GM12878 (cell line): Measurements from ENCODE around the gene ANKRD13B. TPM values are rescaled to one million over a fixed set of nuclear protein-coding genes. Genes with fewer than 3 reads are reported as not detected.
A peak's percentile ranks its signal among the peaks of the same experiment; 100 is the strongest.

Source experiments
- ATAC-seq: fragments of 200-7000 bp; cut with Tn5 transposase; 3 replicates; pipeline ENCODE4 v1.9.1; 2020; ENCODE audit warnings: mild to moderate bottlenecking, moderate library complexity
- BruUV-seq: library from RNA; stranded (reverse); fragments of 400-500 nt; replicated peaks from 2 replicates; lab custom pipeline; 2021; lab: Mats Ljungman, UMichigan
- CTCF ChIA-PET: fragments of 300-600 bp; sonication (Branson Sonifier 250); formaldehyde crosslinking; extraction: SDS; loops from one replicate; lab custom pipeline; 2021; ENCODE audit warnings: inconsistent platforms; lab: Yijun Ruan, JAX
- POLR2A ChIA-PET: fragments of 350-600 bp; formaldehyde crosslinking; extraction: SDS; loops from one replicate; lab custom pipeline; 2021; ENCODE audit warnings: inconsistent platforms; lab: Charles Lee
- RAD21 ChIA-PET: fragments of 300-600 bp; sonication (Branson Sonifier 250); formaldehyde crosslinking; loops from one replicate; lab custom pipeline; 2023; ENCODE audit warnings: antibody characterized with exemption; ENCODE audit not compliant: unreplicated experiment; lab: Charles Lee
- SMC1A ChIA-PET: fragments of 300-600 bp; sonication (Branson Sonifier 250); formaldehyde crosslinking; loops from one replicate; lab custom pipeline; 2023; ENCODE audit not compliant: unreplicated experiment, uncharacterized antibody; lab: Charles Lee
- DNase-seq: peaks from one replicate; pipeline ENCODE4 v3.0.0-alpha.2; 2011; ENCODE audit warnings: low read depth, low spot score
- FAIRE-seq: peaks from 3 replicates; lab custom pipeline; 2011; peaks lifted over from hg19 to GRCh38; lab: Jason Lieb, UNC
- H2AFZ ChIP-seq: 2 replicates; pipeline ENCODE4 v1.6.0; 2011; ENCODE audit warnings: low read depth, low read length, control low read depth; ENCODE audit not compliant: control insufficient read depth
- H3K27ac ChIP-seq: 2 replicates; pipeline ENCODE4 v1.5.1; 2011; ENCODE audit warnings: control low read depth; ENCODE audit not compliant: control insufficient read depth, insufficient read depth
- H3K27me3 ChIP-seq, 2 experiments: replicated peaks in 1 of 2; 2 replicates each; pipeline versions ENCODE4 v1.6.0 to v1.6.1; 2011; ENCODE audit warnings: low read length in 1 of 2; ENCODE audit not compliant: control insufficient read depth in 2 of 2, insufficient read depth in 2 of 2
- H3K36me3 ChIP-seq, 2 experiments: 2 replicates each; pipeline ENCODE4 v1.5.1; 2011; ENCODE audit warnings: low read length in 1 of 2; ENCODE audit not compliant: control insufficient read depth in 2 of 2, insufficient read depth in 2 of 2
- H3K4me1 ChIP-seq: 2 replicates; pipeline ENCODE4 v1.6.1; 2011; ENCODE audit warnings: mild to moderate bottlenecking, low read length, moderate library complexity, mixed read lengths; ENCODE audit not compliant: control insufficient read depth, insufficient read depth
- H3K4me2 ChIP-seq: 2 replicates; pipeline ENCODE4 v1.6.0; 2011; ENCODE audit warnings: control low read depth; ENCODE audit not compliant: control insufficient read depth, insufficient read depth
- H3K4me3 ChIP-seq: fragments of 200-600 bp; sonication (generic); 2 replicates; pipeline ENCODE4 v1.5.1; 2016
- H3K79me2 ChIP-seq: 2 replicates; pipeline ENCODE4 v1.6.0; 2011; ENCODE audit warnings: low read length; ENCODE audit not compliant: control insufficient read depth, insufficient read depth
- H3K9ac ChIP-seq: 2 replicates; pipeline ENCODE4 v1.8.0; 2011; ENCODE audit warnings: low read length, control low read depth, mixed read lengths; ENCODE audit not compliant: control insufficient read depth, insufficient read depth
- H3K9me3 ChIP-seq: replicated peaks from 3 replicates; pipeline ENCODE4 v1.5.1; 2011; ENCODE audit warnings: mild to moderate bottlenecking, low read length; ENCODE audit not compliant: control insufficient read depth, insufficient read depth
- H4K20me1 ChIP-seq: 2 replicates; pipeline ENCODE4 v1.6.0; 2011; ENCODE audit not compliant: control insufficient read depth, insufficient read depth
- BHLHE40 ChIP-seq, 2 experiments: fragments of 450-650 bp in 1 of 2; IDR thresholded peaks; 2 replicates each; pipeline ENCODE4 v1.6.1; 2011 to 2017; ENCODE audit warnings: low read depth in 2 of 2, borderline replicate concordance in 1 of 2, improper control_type of control experiment in 1 of 2, low read length in 1 of 2, mild to moderate bottlenecking in 1 of 2
- EGR1 ChIP-seq, 2 experiments: IDR thresholded peaks; 1 replicate in 1 of 2; 2 replicates in 1 of 2; pipeline ENCODE4 v1.6.1; 2011 to 2012; ENCODE audit warnings: low read depth in 2 of 2, low read length in 2 of 2, borderline replicate concordance in 1 of 2, mild to moderate bottlenecking in 1 of 2, moderate library complexity in 1 of 2
- GATAD2B ChIP-seq: fragments of 450-650 bp; conservative IDR thresholded peaks from 2 replicates; pipeline ENCODE4 v1.6.1; 2017; ENCODE audit warnings: low read depth, mild to moderate bottlenecking, moderate library complexity
- MYC ChIP-seq: IDR thresholded peaks from 2 replicates; pipeline ENCODE4 v1.6.1; 2011; ENCODE audit warnings: mild to moderate bottlenecking, low read length, moderate library complexity, inconsistent platforms; ENCODE audit not compliant: insufficient read depth, insufficient replicate concordance, insufficient read length, severe bottlenecking
- PAX8 ChIP-seq: fragments of 450-650 bp; IDR thresholded peaks from 2 replicates; pipeline ENCODE4 v1.6.1; 2017; ENCODE audit warnings: mild to moderate bottlenecking, moderate library complexity
- SIX5 ChIP-seq: IDR thresholded peaks from 2 replicates; pipeline ENCODE4 v1.6.1; 2011; ENCODE audit warnings: mild to moderate bottlenecking, low read depth, low read length, moderate library complexity; ENCODE audit not compliant: severe bottlenecking
- SMAD1 ChIP-seq: fragments of 450-650 bp; IDR thresholded peaks from 2 replicates; pipeline ENCODE4 v1.6.1; 2018; ENCODE audit warnings: mild to moderate bottlenecking, low read depth; ENCODE audit not compliant: partially characterized antibody
- WGBS: methylation state at CpG from one replicate; pipeline ENCODE4 v1.1.6; 2016; ENCODE audit warnings: low lambda C conversion rate; ENCODE audit not compliant: insufficient replicate concordance, insufficient coverage; ENCODE audit errors: missing lambda C conversion rate; 5-methylcytosine and 5-hydroxymethylcytosine counted together
- in situ Hi-C: fragments of 300-500 bp; cut with MboI; formaldehyde crosslinking; loops from 9 replicates; pipeline ENCODE4 v1.14.3; 2018; ENCODE audit warnings: mixed read lengths
- intact Hi-C: fragments of 100-400 bp; cut with micrococcal nuclease; formaldehyde crosslinking; loops from one replicate; pipeline ENCODE4 v1.14.2; 2022; ENCODE audit not compliant: unreplicated experiment
- polyA plus RNA-seq, 11 experiments: library from polyadenylated mRNA; depleted of rRNA in 4 of 11; unstranded in 6 of 11; stranded (reverse) in 5 of 11; fragments of >200 nt; fragmentation: Nextera tagmentation in 4 of 11; fragmentation: Illumina TruSeq in 1 of 11; extraction: Ambion mirVana in 4 of 11; extraction: Trizol in 1 of 11; gene quantifications; 1 replicate in 1 of 11; 2 replicates in 10 of 11; pipeline versions ENCODE4 v1.2.1 to v1.2.3, GENCODE V29; 2011 to 2016; ENCODE audit warnings: inconsistent platforms in 2 of 11, missing spikeins in 2 of 11, low read depth in 1 of 11
- total RNA-seq, 4 experiments: library from RNA; depleted of rRNA in 3 of 4; stranded (reverse); fragments of >200 nt in 3 of 4; fragmentation: Illumina TruSeq in 1 of 4; extraction: Trizol in 1 of 4; gene quantifications; 2 replicates each; pipeline versions ENCODE4 v1.2.1 to v1.2.3, GENCODE V29; 2013 to 2021
- TF ChIP-seq, protein P1 (sequence below): fragments of 450-650 bp; conservative IDR thresholded peaks from 2 replicates; pipeline ENCODE4 v1.6.1; 2017; ENCODE audit warnings: mild to moderate bottlenecking, moderate library complexity

Gene ANKRD13B
- total and polyA plus RNA-seq, 10 of the 15 experiments (the other 5 are each of a cell fraction or from before 2014, with no cell fraction given): 0.18 to 15.0 (median 2.8) TPM

GRCh38 chr17:29592850-29593551 lies at the start of gene ANKRD13B (continued):
- TF ChIP-seq, protein P1, sequence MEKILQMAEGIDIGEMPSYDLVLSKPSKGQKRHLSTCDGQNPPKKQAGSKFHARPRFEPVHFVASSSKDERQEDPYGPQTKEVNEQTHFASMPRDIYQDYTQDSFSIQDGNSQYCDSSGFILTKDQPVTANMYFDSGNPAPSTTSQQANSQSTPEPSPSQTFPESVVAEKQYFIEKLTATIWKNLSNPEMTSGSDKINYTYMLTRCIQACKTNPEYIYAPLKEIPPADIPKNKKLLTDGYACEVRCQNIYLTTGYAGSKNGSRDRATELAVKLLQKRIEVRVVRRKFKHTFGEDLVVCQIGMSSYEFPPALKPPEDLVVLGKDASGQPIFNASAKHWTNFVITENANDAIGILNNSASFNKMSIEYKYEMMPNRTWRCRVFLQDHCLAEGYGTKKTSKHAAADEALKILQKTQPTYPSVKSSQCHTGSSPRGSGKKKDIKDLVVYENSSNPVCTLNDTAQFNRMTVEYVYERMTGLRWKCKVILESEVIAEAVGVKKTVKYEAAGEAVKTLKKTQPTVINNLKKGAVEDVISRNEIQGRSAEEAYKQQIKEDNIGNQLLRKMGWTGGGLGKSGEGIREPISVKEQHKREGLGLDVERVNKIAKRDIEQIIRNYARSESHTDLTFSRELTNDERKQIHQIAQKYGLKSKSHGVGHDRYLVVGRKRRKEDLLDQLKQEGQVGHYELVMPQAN: peak; percentile 55
- TF ChIP-seq GATAD2B (peak; percentile 55), EGR1 (IDR thresholded peaks at IDR 0.05; ENCODE audit: borderline replicate concordance in 1 of 2, low read depth in 2 of 2, low read length in 2 of 2) (peak in 1 of 2 experiments; percentile 81; a peak in 2 of 3 replicates), SIX5 (peak; percentile 73), BHLHE40 (IDR thresholded peaks at IDR 0.05; ENCODE audit: borderline replicate concordance in 1 of 2, low read depth in 2 of 2, low read length in 1 of 2) (peak in 1 of 2 experiments; percentile 71; a peak in 2 of 4 replicates)

DNA sequence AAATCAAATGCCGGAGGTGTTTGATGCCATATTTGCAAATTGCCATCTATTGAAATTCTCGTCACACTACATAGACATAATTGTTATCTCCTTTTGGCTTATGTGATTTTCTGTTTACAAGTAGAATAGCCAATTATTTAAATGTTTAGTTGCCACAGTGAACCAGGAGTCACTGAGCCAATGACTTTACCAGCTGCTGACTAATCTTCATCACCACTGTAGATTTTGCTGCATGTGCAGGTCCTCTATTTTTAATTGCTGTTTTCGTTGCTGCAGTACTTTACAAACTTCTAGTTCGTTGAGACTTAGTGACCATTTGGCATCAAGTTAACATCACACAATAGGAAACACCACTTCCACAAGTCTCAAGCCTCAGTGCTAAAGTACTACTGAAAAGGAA lies 48.9 kb upstream of the ANKRD13B start:
- H3K9ac ChIP-seq: no peak overlapping the region
- 89% methylated on average over 4 of the region's 4 CpGs for WGBS
- ChIA-PET CTCF (interaction anchor here (2.5 kb wide), 1 partner anchor 9 kb away, joined by 13 read pairs; no protein-coding TSS in a partner anchor), RAD21 (no interaction called here)
- TF ChIP-seq MYC: no peak
- TF ChIP-seq PAX8: no peak
- no peak for TF ChIP-seq SMAD1
- TF ChIP-seq, all 136 proteins: peak for 0
- Histone ChIP-seq H3K4me3 (no peak overlapping the region), H2AFZ (no peak overlapping the region), H3K9me3 (no peaks in the 10 kb centered on the region), H3K27ac (no peak overlapping the region), H3K79me2 (no peaks in the 10 kb centered on the region), H3K4me2 (no peak overlapping the region), H3K27me3 (no peaks in the 10 kb centered on the region), H3K4me1 (peaks cover 5% of the 10 kb centered on the region; the same call in 1 of the 2 replicates), H3K36me3 (peaks cover 4 to 17% of the 10 kb centered on the region in 2 experiments; a peak in 3 of 4 replicates), H4K20me1 (no peaks in the 10 kb centered on the region)
- DNase-seq (no peak), FAIRE-seq (no peak), ATAC-seq (no peak)
- SMC1A ChIA-PET: interaction anchor here (0.6 kb wide), 1 partner anchor 15 kb away, joined by 3 read pairs; no protein-coding TSS in a partner anchor
- BruUV-seq: no TSS peak
- intact Hi-C loops: no loop called here
- POLR2A ChIA-PET: no interaction called here
- in situ Hi-C loops: no loop called here
